A549 (cell line): ENCODE results near the gene AKAP10.

Source experiments
- CHD2 ChIP-seq: fragments of 150-350 bp; IDR thresholded peaks from 2 replicates; pipeline ENCODE4 v1.6.1; 2014; ENCODE audit warnings: low read length; ENCODE audit not compliant: partially characterized antibody
- CHD4 ChIP-seq: fragments of 200-600 bp; sonication (generic); IDR thresholded peaks from 2 replicates; pipeline ENCODE4 v1.6.1; 2016; ENCODE audit warnings: antibody characterized with exemption, mild to moderate bottlenecking, borderline replicate concordance
- CTCF ChIP-seq: fragments of >200 bp; sonication (Bioruptor Twin); formaldehyde crosslinking; IDR thresholded peaks from 3 replicates; pipeline ENCODE4 v1.5.1; 2016
- HMGXB4 ChIP-seq: fragments of 250-450 bp; sonication (Bioruptor Pico); IDR thresholded peaks from 2 replicates; pipeline ENCODE4 v1.5.0; 2021; ENCODE audit warnings: mild to moderate bottlenecking, moderate library complexity, borderline replicate concordance
- JUN ChIP-seq, 2 experiments: fragments of >200 bp; sonication (Bioruptor Twin); formaldehyde crosslinking; IDR thresholded peaks; 2 replicates in 1 of 2; 3 replicates in 1 of 2; pipeline ENCODE4 v1.6.1; 2016 to 2017
- MAX ChIP-seq: IDR thresholded peaks from 2 replicates; pipeline ENCODE4 v1.6.1; 2012
- NFE2L2 ChIP-seq: fragments of 150-350 bp; conservative IDR thresholded peaks from 2 replicates; pipeline ENCODE4 v1.6.1; 2014; ENCODE audit warnings: low read length
- PBX3 ChIP-seq: IDR thresholded peaks from 2 replicates; pipeline ENCODE4 v1.6.1; 2012
- POLR2A ChIP-seq: IDR thresholded peaks from 2 replicates; pipeline ENCODE4 v1.6.1; 2012; ENCODE audit warnings: mild to moderate bottlenecking, low read length

GRCh38 chr17:19943026-19943425, 34.6 kb downstream of the AKAP10 start:
- TF ChIP-seq CHD4 (no peak), NFE2L2 (no peak), CHD2 (no peak), JUN (IDR thresholded peaks at IDR 0.05) (no peak), CTCF (no peak), PBX3 (no peak), POLR2A (no peak), MAX (no peak), HMGXB4 (CRISPR knock-in tag) (no peak)
